ENCODE results near the gene RASL10B. TPM values are rescaled to one million over a fixed set of nuclear protein-coding genes. Genes with fewer than 3 reads are reported as not detected.

The RASL10B gene
- total RNA-seq, 1 donor from 2014 or later = 9.9 TPM

GRCh38 chr17:35729405-35729833 is 2.0 kb upstream of the RASL10B start:
- TF ChIP-seq CTCF (IDR thresholded peaks at IDR 0.05) = no peak
- H3K4me3 ChIP-seq = no peak overlapping the region
- H3K27ac ChIP-seq = no peak overlapping the region
- intact Hi-C loops (cut with DNase I) = no loop called here
- DNase-seq (ENCODE audit: low spot score in 2 of 2) = no peak
- H3K9me3 ChIP-seq = no peaks in the 10 kb centered on the region
- peaks cover 7 to 17% of the 10 kb centered on the region in 2 donors for H3K36me3 ChIP-seq
- H3K4me1 ChIP-seq = peaks cover 0 to 14% of the 10 kb centered on the region in 2 donors
- no peaks in the 10 kb centered on the region for H3K27me3 ChIP-seq

DNA sequence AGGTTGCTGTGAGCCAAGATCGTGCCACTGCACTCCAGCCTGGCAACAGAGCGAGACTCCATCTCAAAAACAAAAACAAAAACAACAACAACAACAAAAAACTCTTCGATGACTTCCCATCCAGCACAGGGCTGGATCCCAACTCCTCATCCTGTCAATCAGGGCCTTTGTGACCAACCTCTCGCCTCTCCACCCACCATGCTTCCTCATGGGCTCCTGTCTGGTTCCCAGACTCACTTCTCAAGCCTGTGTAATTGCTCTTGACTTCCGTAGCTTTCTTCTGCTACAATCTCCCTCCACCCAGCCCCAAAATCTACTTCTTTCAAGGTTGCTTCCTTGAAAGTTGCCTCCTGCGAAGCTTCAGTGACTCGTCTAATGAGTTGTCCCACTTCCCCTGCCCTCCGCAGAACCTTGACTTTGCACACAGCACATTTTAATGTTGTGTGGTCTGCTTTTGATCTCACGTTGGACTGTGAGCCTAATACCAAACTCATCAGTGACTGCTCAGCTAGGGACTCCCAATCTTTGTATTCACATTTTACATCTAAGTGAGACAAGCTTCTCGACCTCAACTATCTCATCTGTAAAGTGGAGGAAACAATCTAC is 936 bp upstream of the RASL10B start:
- no peak for DNase-seq (ENCODE audit: low spot score in 2 of 2)
- no peak for TF ChIP-seq CTCF (IDR thresholded peaks at IDR 0.05)
- Histone ChIP-seq H3K36me3 (peaks cover 0 to 6% of the 10 kb centered on the region in 2 donors), H3K27ac (no peak overlapping the region), H3K27me3 (no peaks in the 10 kb centered on the region), H3K9me3 (no peaks in the 10 kb centered on the region), H3K4me1 (peaks cover 0 to 14% of the 10 kb centered on the region in 2 donors), H3K4me3 (no peak overlapping the region)
- intact Hi-C loops (cut with DNase I) = loop anchor here (5.0 kb wide), 2 partner anchors 33 to 48 kb away; no protein-coding TSS in a partner anchor

DNA sequence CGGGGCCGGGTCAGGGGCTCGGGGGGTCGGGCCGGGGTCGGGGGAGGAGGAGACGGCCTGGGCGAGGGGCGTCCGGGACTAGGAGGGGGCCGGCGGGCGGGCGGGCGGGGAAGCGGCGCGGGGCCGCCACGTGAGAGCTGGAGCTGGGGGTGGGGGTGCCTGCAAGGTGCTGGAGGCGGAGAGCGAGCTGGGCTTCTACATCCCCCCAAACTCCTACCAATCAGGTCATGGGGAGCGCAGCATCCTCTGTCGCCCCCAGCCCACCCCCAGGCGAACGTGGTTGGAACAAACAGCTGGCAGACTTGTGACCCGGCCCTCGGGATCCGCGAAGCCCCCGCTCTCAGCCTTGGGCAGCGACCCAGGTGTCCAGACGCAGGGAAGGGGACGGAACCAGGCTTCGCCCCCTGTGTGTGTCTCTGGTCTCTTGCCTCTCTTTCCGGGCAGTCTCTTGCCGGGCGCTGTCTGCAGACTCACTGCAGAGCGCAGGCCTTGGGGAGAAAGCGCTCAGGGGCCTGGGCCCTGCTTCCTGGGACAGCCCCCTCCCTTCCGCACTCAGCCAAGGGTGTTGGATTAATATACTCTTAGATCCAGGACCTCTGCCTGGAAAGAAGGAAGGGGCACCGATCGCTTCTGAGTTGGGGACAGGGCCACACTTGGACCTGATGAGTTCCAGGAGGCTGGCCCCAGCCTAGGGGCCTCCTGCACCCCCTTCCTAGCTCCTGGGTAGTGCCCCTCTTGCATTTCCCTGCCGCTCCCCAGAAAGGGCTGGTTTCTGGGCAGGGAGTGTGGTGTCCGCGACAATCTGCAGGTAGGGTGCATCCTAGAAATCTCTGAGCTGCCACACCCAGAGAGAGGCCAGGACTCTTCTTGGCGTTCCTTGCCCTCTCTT is 722 bp downstream of the RASL10B start:
- TF ChIP-seq CTCF (IDR thresholded peaks at IDR 0.05) = no peak
- peaks cover 0 to 11% of the 10 kb centered on the region in 2 donors for H3K4me1 ChIP-seq
- no peaks in the 10 kb centered on the region for H3K36me3 ChIP-seq
- peak overlapping the region; percentile 76 to 81 for H3K4me3 ChIP-seq
- intact Hi-C loops (cut with DNase I) = loop anchor here (5.0 kb wide), 2 partner anchors 35 to 50 kb away; no protein-coding TSS in a partner anchor
- peak in 1 of 2 donors; percentile 56 for DNase-seq (ENCODE audit: low spot score in 2 of 2)
- no peaks in the 10 kb centered on the region for H3K9me3 ChIP-seq
- no peaks in the 10 kb centered on the region for H3K27me3 ChIP-seq
- no peak overlapping the region for H3K27ac ChIP-seq

- Histone ChIP-seq H3K9me3 (no peaks in the 10 kb centered on the region), H3K4me3 (peak overlapping the region in 1 of 2 donors; percentile 81)
- no peak for TF ChIP-seq CTCF (IDR thresholded peaks at IDR 0.05)
These were observed 1.3 kb downstream of the RASL10B start for GRCh38 chr17:35732806-35733136.

GRCh38 chr17:35733366-35733765 is 1.9 kb downstream of the RASL10B start:
- DNase-seq (ENCODE audit: low spot score in 2 of 2) = no peak
- H3K27ac ChIP-seq = no peak overlapping the region
- no peaks in the 10 kb centered on the region for H3K9me3 ChIP-seq
- no peak overlapping the region for H3K4me3 ChIP-seq
- H3K36me3 ChIP-seq = no peaks in the 10 kb centered on the region
- peaks cover 0 to 11% of the 10 kb centered on the region in 2 donors for H3K4me1 ChIP-seq
- no peak for TF ChIP-seq CTCF (IDR thresholded peaks at IDR 0.05)
- no peaks in the 10 kb centered on the region for H3K27me3 ChIP-seq
- intact Hi-C loops (cut with DNase I) = loop anchor here (5.0 kb wide), 2 partner anchors 36 to 51 kb away; no protein-coding TSS in a partner anchor

More at GRCh38 chr17:35732806-35733136, 1.3 kb downstream of the RASL10B start:
- H3K4me1 ChIP-seq = peaks cover 0 to 11% of the 10 kb centered on the region in 2 donors
- intact Hi-C loops (cut with DNase I) = loop anchor here (5.0 kb wide), 2 partner anchors 35 to 50 kb away; no protein-coding TSS in a partner anchor
- no peak for DNase-seq (ENCODE audit: low spot score in 2 of 2)
- no peaks in the 10 kb centered on the region for H3K36me3 ChIP-seq
- H3K27ac ChIP-seq = no peak overlapping the region
- no peaks in the 10 kb centered on the region for H3K27me3 ChIP-seq
